PC-3 (cell line): Measurements from ENCODE around the gene DPAGT1. TPM values are rescaled to one million over a fixed set of nuclear protein-coding genes. Genes with fewer than 3 reads are reported as not detected.

Source experiments
- ATAC-seq: fragments of 200-7000 bp; cut with Tn5 transposase; 2 replicates; pipeline ENCODE4 v1.9.1; 2020; ENCODE audit warnings: mild to moderate bottlenecking, moderate library complexity
- BruUV-seq: library from RNA; stranded (reverse); fragments of 400-500 nt; replicated peaks from 2 replicates; lab custom pipeline; 2021; lab: Mats Ljungman, UMichigan
- CTCF ChIA-PET: fragments of 300-600 bp; sonication (Branson Sonifier 250); formaldehyde crosslinking; loops from one replicate; lab custom pipeline; 2022; ENCODE audit warnings: antibody characterized with exemption; lab: Charles Lee
- POLR2A ChIA-PET: fragments of 300-600 bp; sonication (Branson Sonifier 250); formaldehyde crosslinking; loops from one replicate; lab custom pipeline; 2022; ENCODE audit warnings: antibody characterized with exemption; ENCODE audit not compliant: unreplicated experiment; lab: Charles Lee
- DNase-seq: peaks from one replicate; pipeline ENCODE4 v3.0.0-alpha.2; 2015
- H2AFZ ChIP-seq: fragments of 300-600 bp; sonication (generic); 2 replicates; pipeline ENCODE4 v1.6.0; 2016; ENCODE audit warnings: antibody characterized with exemption, low read length
- H3F3A ChIP-seq: fragments of 300-600 bp; sonication (generic); one replicate; pipeline ENCODE4 v1.6.0; 2017; ENCODE audit warnings: antibody characterized with exemption, low read length, control low read depth, mild to moderate bottlenecking; ENCODE audit not compliant: unreplicated experiment
- H3K27ac ChIP-seq: fragments of 300-600 bp; sonication (generic); 2 replicates; pipeline ENCODE4 v1.5.1; 2016; ENCODE audit warnings: mild to moderate bottlenecking, low read length
- H3K27me3 ChIP-seq: fragments of 300-600 bp; sonication (generic); 2 replicates; pipeline ENCODE4 v1.6.1; 2016; ENCODE audit warnings: low read length, mixed read lengths
- H3K36me3 ChIP-seq: fragments of 300-600 bp; sonication (generic); 2 replicates; pipeline ENCODE4 v1.6.1; 2016; ENCODE audit warnings: low read depth, mixed run types, low read length, mixed read lengths
- H3K4me1 ChIP-seq: fragments of 300-600 bp; sonication (generic); 2 replicates; pipeline ENCODE4 v1.5.1; 2016; ENCODE audit warnings: low read length; ENCODE audit not compliant: insufficient read depth
- H3K4me2 ChIP-seq: fragments of 300-600 bp; sonication (generic); 2 replicates; pipeline ENCODE4 v1.6.0; 2016; ENCODE audit warnings: low read length
- H3K4me3 ChIP-seq: fragments of 300-600 bp; sonication (generic); 2 replicates; pipeline ENCODE4 v1.5.1; 2016; ENCODE audit warnings: mild to moderate bottlenecking, low read length, mixed read lengths
- H3K79me2 ChIP-seq: fragments of 300-600 bp; sonication (generic); 2 replicates; pipeline ENCODE4 v1.6.1; 2017; ENCODE audit warnings: low read length, mixed read lengths
- H3K9ac ChIP-seq: fragments of 300-600 bp; sonication (generic); 2 replicates; pipeline ENCODE4 v1.6.0; 2016; ENCODE audit warnings: mild to moderate bottlenecking, low read length
- H3K9me2 ChIP-seq: fragments of 300-600 bp; sonication (generic); replicated peaks from 2 replicates; pipeline ENCODE4 v1.6.1; 2016; ENCODE audit warnings: mixed run types, low read length, mixed read lengths
- H3K9me3 ChIP-seq: fragments of 300-600 bp; sonication (generic); 2 replicates; pipeline ENCODE4 v1.6.1; 2016; ENCODE audit warnings: low read length, mixed read lengths
- H4K20me1 ChIP-seq: fragments of 300-600 bp; sonication (generic); 2 replicates; pipeline ENCODE4 v1.6.1; 2016; ENCODE audit warnings: low read length, mixed read lengths
- EZH2 ChIP-seq: fragments of 300-600 bp; sonication (generic); IDR thresholded peaks from one replicate; pipeline ENCODE4 v1.6.1; 2017; ENCODE audit warnings: antibody characterized with exemption, mild to moderate bottlenecking, low read length; ENCODE audit not compliant: unreplicated experiment
- EZH2phosphoT487 ChIP-seq: fragments of 300-600 bp; sonication (generic); IDR thresholded peaks from 2 replicates; pipeline ENCODE4 v1.6.1; 2018; ENCODE audit warnings: mild to moderate bottlenecking, antibody characterized with exemption, low read length, borderline replicate concordance
- intact Hi-C: fragments of 100-400 bp; cut with micrococcal nuclease; formaldehyde crosslinking; loops from 2 replicates; pipeline ENCODE4 v1.9.0; 2023
- total RNA-seq: library from RNA; depleted of rRNA; stranded (reverse); fragments of >200 nt; gene quantifications from 2 replicates; pipeline ENCODE4 v1.2.3, GENCODE V29; 2014
- TF ChIP-seq, protein P1 (sequence below): fragments of 300-600 bp; sonication (generic); conservative IDR thresholded peaks from 2 replicates; pipeline ENCODE4 v1.5.1; 2017; ENCODE audit warnings: antibody characterized with exemption, low read depth, mild to moderate bottlenecking, low read length

Gene DPAGT1
- total RNA-seq, 1 experiment from 2014 or later = 68.0 TPM

DNA sequence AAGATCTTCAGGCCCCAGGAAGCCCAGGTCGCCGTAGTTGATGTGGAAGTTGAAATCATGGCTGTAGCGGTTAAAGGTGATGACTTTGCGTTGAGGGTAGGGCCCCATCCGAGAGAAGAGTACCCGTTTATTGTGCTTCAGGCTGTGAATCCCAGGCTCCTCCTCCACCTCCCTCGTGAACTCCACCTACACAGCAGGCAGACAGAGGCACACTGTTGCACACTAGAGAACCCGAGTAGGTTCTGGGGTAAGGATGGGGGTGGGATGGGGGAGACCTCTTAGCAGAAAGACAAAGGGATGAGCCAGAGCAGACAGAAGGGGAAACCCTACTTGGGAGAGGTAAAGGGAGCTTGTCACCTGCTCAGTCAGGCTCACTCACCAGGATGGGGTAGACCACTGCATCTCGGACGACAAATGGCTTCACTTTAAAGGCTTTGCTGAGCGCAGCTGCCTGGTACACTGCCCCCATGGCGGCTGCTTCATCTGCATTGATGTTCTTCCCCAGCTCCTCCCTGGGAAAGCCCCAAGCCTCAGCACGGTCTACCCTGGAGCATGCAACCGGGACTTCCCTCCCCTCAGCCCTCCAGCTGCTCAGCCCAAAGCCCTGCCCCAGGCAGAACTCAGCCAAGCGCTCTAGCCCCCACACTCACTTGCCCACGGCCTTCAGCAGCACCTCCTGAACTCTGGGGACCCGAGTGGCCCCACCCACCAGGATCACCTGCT is 50.1 kb downstream of the DPAGT1 start:
- Histone ChIP-seq H3K9ac (no peak overlapping the region), H3F3A (no peaks in the 10 kb centered on the region), H3K4me2 (no peak overlapping the region), H3K4me1 (peaks cover 8% of the 10 kb centered on the region), H3K27me3 (no peaks in the 10 kb centered on the region), H4K20me1 (0 out of 2 replicates have a peak, but pooled peaks cover 10% of the 10 kb centered on the region), H3K27ac (no peak overlapping the region), H3K79me2 (peaks cover 29% of the 10 kb centered on the region), H3K4me3 (no peak overlapping the region), H3K9me3 (no peaks in the 10 kb centered on the region), H2AFZ (no peak overlapping the region), H3K36me3 (peaks cover 77% of the 10 kb centered on the region), H3K9me2 (no peaks in the 10 kb centered on the region)
- ATAC-seq = no peak
- TF ChIP-seq, protein P1, sequence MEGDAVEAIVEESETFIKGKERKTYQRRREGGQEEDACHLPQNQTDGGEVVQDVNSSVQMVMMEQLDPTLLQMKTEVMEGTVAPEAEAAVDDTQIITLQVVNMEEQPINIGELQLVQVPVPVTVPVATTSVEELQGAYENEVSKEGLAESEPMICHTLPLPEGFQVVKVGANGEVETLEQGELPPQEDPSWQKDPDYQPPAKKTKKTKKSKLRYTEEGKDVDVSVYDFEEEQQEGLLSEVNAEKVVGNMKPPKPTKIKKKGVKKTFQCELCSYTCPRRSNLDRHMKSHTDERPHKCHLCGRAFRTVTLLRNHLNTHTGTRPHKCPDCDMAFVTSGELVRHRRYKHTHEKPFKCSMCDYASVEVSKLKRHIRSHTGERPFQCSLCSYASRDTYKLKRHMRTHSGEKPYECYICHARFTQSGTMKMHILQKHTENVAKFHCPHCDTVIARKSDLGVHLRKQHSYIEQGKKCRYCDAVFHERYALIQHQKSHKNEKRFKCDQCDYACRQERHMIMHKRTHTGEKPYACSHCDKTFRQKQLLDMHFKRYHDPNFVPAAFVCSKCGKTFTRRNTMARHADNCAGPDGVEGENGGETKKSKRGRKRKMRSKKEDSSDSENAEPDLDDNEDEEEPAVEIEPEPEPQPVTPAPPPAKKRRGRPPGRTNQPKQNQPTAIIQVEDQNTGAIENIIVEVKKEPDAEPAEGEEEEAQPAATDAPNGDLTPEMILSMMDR = no peak
- TF ChIP-seq EZH2 (no peak), EZH2phosphoT487 (no peak)
- CTCF ChIA-PET = no interaction called here
- DNase-seq = no peak
- POLR2A ChIA-PET = no interaction called here
- TSS peak; percentile 2 for BruUV-seq
- intact Hi-C loops = no loop called here

DNA sequence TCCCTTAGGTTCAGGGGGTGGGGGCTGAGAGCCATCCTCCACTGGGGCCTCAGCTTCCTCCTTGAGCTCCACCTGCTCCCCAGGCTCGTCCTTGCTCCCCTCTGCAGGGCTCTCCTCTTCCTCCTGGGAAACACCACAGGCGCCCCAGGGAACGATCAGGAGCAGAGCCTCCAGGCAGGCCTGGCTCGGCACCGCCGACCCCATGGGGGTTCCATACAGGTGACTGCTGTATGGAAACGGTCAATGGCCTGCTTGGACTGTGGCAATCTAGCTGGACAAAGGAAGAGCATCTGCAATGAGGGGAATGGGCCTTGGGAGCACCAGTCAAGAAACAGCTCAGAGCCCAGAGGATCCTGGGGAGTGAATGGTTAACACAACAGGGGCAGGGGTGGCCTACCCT is 52.6 kb downstream of the DPAGT1 start:
- TF ChIP-seq, protein P1 = no peak
- no peak for TF ChIP-seq EZH2
- no peak for TF ChIP-seq EZH2phosphoT487
- ChIA-PET CTCF (no interaction called here), POLR2A (no interaction called here)
- Histone ChIP-seq H3K27me3 (no peaks in the 10 kb centered on the region), H3K27ac (no peak overlapping the region), H4K20me1 (no peaks in the 10 kb centered on the region), H3K36me3 (peaks cover 73% of the 10 kb centered on the region), H3F3A (no peaks in the 10 kb centered on the region), H3K4me3 (no peak overlapping the region), H2AFZ (no peak overlapping the region), H3K4me1 (no peaks in the 10 kb centered on the region), H3K9me2 (no peaks in the 10 kb centered on the region), H3K9ac (no peak overlapping the region), H3K9me3 (no peaks in the 10 kb centered on the region), H3K4me2 (no peak overlapping the region), H3K79me2 (0 out of 2 replicates have a peak, but pooled peaks cover 4% of the 10 kb centered on the region)
- ATAC-seq (no peak), DNase-seq (no peak)
- intact Hi-C loops = no loop called here
- BruUV-seq = no TSS peak

DNA sequence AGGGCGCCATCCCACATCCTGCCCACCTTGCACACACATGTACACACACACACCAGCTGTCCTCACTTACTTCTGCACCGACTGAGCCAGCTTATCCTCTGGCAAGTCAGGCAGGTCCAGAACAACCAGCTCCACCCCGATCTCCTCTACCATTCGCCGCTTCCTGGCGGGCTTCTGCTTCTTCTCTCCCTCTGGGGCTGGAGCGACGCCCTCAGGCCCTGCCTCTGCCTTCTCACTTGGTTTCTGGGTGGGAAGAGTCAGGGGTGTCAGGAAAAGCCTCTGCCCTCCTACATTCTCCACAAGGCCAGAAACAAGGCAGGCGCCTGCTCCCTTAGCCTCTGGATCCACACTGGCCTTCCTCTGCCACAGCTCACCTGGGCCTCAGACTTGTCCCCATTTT is 53.0 kb downstream of the DPAGT1 start:
- intact Hi-C loops = no loop called here
- POLR2A ChIA-PET = no interaction called here
- Histone ChIP-seq H3K9me2 (no peaks in the 10 kb centered on the region), H3K9ac (no peak overlapping the region), H3K79me2 (no peaks in the 10 kb centered on the region), H3K36me3 (peaks cover 69% of the 10 kb centered on the region), H3K4me3 (no peak overlapping the region), H3F3A (no peaks in the 10 kb centered on the region), H3K4me1 (no peaks in the 10 kb centered on the region), H4K20me1 (no peaks in the 10 kb centered on the region), H2AFZ (no peak overlapping the region), H3K4me2 (no peak overlapping the region), H3K27ac (no peak overlapping the region), H3K27me3 (no peaks in the 10 kb centered on the region), H3K9me3 (no peaks in the 10 kb centered on the region)
- CTCF ChIA-PET = no interaction called here
- TF ChIP-seq, protein P1 = no peak
- no peak for TF ChIP-seq EZH2phosphoT487
- TF ChIP-seq EZH2 = no peak
- BruUV-seq = no TSS peak
- ATAC-seq (no peak), DNase-seq (no peak)
